ENCODE results near the gene TCF4.

The TCF4 gene

DNA sequence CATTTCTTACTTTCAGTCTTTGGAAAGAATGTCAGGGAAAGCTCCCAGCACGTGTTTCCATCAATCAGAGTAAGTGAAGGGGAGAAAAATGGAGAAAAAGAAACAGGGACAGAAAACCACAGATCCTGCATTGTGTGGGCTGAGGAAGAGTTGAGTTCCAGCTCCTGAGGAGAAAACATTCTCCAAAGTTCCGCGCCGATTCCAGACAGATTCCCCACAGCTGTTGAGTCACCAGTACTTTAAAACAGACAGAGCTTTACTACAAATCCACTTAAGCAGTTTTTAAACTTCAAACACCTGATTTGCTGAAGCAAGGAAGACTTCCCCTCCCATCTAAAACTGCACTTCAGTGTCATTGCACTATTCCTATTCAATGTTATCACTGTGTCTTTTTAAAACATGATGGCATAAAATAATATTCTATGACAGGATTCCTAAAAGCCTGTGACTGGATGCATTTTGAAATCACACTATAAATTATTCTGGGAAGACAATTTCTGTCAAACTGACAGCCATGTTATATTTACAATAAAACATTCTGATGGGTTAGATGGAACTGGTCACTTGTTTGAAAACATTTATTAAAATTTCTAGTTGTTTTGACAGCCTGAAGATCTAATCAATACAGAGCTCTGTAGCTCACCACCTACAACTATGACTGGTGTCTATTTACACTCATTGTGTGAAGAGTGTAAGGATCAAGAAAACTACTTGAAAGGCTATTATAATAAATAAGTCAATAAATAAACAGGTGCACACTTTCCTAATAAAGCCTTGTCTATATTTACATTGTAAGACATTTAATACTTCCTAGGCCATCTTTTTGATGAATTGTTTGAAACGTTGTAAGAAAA is 40.9 kb downstream of the TCF4 start:
- DNase-seq (ENCODE audit: low read depth in 2 of 2): peak; percentile 47

DNA sequence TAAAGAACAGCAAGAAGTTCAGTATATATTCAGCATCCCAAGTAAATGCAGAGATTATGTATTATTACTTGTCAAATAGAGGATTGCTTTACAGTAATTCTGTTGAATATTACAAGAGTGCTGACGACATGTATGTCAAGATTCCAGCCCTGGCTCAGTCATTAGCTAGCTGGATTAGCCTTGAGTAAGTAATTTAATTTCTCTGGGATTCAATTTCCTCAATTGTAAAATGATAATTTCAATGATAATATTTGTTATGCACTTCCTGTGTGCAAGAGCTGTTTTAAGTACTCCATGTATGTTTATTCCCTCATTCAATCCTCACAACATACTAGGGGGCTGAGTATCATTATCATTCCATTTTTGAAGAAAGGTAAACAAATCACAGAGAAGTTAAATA is 44.0 kb downstream of the TCF4 start:
- DNase-seq (ENCODE audit: low read depth in 2 of 2): no peak

DNA sequence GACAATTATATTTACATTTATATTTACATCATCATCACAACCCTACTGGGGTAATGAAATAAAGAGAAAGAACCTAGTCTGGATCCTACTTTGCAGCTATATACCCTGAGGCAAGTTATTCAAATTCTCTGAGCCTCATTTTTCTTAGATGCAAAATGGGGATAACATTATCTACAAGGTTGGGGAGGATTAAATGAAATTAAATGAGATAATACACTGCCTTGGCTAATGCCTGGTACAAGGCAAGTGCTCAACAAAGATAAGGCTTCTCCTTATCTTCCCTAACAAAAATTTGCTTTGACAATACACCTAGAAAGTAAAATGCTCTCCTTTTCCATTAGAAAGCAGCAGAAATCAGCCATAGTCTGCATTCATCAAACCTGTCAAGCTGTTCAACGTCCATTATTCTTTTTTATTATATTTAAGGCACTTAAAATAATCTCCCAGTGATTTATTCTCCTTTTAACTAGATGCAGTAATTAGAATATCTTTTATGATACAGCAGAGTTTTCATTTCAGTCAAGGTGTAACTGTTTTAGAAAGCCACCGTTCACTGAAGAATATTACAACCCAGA is 44.8 kb downstream of the TCF4 start:
- no peak for DNase-seq (ENCODE audit: low read depth in 2 of 2)

DNA sequence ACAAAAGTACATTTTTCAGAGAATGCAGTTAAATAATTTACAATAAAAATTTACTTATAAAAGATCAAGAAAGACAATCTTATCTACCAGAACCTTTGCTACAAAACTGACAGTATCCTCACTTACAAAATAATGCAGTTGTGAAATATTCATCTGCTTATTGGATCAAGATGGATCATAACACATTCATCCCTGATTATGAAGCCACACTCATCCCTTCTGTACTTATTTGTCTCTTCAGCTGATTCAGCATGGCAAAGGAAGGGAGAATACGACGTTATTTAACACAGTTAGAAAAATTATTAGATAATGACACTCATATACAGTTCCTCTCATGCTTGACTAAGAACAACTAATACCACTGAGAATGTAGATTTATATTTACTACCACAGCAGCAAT is 46.4 kb downstream of the TCF4 start:
- DNase-seq (ENCODE audit: low read depth in 2 of 2): no peak

DNA sequence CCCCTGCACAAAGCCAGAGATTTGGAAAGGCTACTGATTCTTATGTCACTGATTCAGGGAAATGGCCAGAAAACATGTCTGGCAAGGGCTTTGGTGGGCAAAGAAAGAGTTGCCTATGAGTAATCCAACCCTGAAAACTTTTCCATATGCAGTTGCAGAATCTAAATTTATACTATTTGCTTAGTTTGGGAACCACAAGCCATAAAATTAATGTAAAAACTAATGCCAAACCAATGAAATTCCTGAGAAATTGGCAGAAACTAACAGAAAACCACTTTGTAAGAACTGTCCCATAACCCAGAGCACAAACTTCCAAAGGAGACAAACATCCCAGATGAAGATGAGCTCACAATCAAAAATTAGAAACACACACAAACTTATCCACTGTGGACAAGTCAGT is 48.8 kb downstream of the TCF4 start:
- peak; percentile 35 to 44 for DNase-seq (ENCODE audit: low read depth in 2 of 2)

DNA sequence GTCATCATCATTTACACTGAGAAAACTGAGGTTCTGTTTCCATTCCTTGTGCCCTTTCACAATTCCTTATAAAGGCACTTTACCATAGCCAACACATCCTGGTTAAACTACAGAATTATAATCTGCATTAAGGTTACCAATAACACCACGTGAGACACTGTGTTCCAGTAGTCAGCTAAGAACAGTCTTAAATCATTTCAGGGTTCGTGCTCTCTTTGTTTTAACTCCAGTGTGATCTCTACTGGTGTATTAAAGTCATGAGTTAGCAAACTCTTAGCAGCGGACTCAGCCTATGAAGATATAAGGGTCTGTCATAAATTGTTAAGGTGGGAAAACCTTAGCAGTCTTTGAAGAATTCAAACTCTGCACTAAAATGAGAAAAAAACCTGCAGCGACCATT is 53.0 kb downstream of the TCF4 start:
- DNase-seq (ENCODE audit: low read depth in 2 of 2): no peak

DNA sequence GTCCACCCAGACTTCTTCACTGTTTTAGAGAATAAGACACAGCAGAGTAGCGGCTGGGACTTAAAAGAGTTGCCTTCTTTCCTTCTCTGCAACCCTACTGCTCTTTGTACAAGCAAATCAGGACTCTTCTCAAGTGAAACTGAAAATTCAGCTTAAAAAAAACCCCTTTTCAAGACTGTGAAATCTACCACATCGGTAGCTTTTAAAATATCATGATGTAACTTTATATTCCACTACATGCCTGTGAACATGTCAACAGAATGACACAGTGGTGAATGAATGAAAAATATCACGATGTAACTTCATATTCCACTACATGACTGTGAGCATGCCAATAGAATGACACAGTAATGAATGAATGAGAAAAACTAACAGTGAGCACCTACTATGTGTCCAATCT is 53.4 kb downstream of the TCF4 start:
- no peak for DNase-seq (ENCODE audit: low read depth in 2 of 2)

DNA sequence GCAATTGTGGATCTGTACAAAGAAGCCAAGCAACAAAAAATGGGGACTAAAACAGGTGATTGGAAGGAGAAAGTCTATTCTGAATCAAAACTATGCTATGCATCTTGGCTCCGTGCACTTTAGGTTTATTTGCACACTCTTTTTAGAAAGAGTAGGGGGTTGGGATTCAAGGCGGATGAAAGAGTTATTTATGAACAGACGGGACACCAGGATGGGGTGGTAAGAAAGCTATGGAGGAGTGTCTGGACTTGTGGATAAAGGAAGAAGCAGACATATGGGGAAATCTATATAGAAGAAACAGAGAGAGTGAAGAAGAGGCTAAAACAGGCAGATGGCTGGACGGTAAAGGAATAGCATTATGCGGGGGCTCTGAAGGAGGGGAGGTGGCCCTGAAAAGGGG is 57.8 kb downstream of the TCF4 start:
- no peak for DNase-seq (ENCODE audit: low read depth in 2 of 2)

DNA sequence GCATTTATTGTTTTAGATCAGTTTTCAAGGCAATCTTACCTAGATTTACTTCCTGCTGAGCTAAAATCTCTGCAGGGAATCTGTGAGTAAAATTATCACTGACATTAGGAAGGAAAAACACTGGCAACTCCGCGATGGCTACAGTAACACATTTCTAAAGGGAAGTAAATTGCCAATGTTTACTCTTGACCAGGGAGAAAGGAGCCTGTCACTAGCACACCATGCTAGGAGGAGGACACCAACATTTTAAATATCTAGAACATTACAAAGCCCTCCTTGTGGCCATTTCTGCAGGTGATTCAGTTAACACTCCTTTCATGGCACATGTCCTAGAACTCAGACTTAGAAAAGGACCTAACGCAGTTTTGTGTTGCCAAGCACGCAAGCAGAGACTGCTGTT is 58.4 kb downstream of the TCF4 start:
- no peak for DNase-seq (ENCODE audit: low read depth in 2 of 2)

DNA sequence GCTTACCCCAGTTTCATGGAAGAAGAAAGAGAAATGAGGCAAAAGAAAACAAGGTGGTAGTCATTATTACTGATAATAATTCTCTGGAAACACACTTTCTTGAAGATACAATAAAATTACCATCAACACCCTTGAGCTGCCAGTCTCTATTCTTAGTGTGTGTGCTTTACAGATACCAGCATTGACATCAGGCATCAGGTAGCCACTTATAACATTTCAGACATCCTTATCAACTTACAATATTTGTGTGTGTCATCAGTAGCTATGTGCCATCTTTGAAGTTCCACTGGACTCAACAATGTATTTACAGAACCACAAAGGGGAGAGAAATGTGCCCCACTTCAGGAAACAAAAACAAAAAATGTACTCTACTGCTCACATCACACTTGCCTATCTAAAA is 62.1 kb downstream of the TCF4 start:
- DNase-seq (ENCODE audit: low read depth in 2 of 2): no peak

DNA sequence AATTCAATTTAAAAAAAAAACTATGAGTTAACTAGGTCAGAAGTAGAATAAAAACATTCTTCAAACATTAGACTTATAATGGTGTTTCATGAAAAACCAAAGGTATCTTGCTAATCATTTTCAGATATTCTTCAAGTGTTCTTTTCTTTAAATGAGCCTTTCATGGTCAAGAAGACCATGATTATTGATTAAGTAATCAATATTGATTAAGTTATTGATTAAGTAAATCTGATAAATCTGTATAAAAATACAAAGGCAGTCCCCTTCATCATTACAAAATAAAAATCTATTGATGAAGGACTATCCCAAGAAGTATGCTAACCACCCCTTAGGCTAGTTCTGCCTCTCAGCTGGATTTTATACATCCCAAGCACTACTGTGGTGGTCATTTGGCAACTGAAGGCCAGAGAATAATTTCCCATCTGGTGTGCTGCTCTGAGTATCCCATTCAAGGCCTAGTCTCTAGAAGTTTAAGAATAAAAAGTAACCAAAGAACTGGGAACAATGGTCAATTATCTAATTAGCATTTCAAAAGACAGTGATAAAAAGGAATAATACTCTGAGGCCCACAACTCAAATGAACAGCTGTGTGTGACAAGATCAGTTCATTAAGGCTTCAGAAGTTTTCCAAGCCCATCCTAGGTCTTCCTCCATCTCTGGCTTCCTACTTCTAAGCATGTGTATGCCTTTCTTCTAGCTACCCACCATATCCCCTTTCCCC is 63.5 kb downstream of the TCF4 start:
- DNase-seq (ENCODE audit: low read depth in 2 of 2): no peak

DNA sequence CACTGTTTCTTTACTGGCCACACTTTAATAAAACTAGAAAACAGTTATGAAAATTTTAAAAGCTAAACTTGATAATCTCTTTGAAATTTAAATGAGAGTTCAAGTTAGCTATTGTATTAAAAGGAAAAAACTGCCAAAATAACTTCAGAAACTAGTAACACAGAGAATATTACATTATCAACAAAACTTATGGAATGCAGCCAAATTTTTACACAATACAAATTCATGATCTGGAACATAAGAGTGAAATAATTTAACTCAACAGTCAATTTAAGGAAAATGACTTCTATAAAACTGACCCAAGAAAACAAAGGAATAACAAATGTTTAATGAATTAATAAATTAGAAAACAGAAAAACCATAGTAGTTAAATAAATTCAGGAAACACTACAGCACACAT is 65.0 kb downstream of the TCF4 start:
- DNase-seq (ENCODE audit: low read depth in 2 of 2): no peak

DNA sequence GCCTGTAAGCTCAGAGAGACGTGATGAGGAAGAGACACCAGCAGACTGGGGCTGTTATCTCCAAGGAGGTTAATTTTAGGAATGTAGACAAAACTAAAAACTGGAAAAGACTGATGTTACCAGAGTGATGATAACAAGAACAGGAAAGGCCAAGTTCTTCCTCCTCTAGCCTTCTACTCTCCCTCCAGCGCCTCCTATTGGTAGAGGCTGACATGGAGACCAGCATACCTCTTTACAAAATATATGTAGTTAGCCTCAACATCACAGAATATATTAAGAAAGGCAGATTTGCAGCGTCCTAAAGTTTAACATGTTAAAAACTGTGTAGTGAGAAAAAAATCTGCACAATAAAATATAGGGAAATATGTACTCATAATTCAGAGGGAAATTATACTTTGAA is 66.0 kb downstream of the TCF4 start:
- DNase-seq (ENCODE audit: low read depth in 2 of 2): no peak

DNA sequence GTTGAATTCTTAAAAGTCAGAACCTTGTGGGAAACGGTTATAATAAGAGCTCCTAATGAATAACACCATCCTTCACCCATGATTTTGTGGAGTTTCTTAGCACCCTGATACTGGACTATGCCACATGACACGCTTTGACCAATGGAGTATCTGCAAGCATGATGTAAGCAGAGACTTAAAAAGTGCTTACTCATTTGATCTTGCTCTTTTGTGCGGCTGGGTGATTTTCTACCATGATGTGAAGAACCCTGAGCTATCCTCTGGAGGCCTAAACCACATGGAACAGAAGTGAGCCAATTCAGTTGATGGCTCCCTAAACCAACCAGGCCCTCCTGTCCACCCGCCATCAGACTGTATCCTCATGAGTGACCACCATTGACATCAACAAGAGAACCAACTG is 70.9 kb downstream of the TCF4 start:
- DNase-seq (ENCODE audit: low read depth in 2 of 2): no peak

DNA sequence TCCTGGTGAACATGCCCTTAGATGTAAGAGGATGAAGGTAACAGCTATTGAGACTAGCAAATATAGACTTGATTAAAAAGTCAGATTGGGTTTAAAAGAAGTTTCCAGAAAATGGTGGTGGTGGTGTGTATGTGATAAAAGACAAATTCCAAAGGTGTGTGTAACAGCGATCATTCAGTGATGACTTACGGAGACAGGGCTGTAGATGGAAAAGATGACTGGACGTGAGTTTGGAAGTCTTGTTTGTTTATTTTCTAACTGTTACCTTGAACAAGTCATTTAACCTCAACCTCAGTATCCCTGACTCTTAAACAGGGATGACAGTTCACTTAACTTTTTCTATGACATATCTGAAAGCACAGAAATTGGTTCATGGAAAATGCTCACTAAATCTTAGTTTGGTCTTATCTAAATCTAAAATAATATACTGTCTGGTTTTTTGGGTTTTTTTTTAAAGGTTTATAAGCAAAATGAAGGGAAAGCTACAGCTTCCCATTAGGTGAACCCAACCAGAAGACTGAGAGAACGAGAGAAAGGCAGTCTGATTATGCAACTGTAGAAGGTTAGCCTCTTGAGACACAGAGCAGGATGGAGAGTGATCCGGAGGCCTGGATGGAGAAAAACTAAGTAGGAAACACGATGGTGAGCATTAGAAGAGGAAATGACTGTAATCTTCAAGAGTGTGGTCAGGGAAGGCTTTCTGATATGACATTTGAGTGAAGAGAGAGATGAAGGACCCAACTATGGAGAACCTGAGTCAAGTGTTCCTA is 71.9 kb downstream of the TCF4 start:
- no peak for DNase-seq (ENCODE audit: low read depth in 2 of 2)

DNA sequence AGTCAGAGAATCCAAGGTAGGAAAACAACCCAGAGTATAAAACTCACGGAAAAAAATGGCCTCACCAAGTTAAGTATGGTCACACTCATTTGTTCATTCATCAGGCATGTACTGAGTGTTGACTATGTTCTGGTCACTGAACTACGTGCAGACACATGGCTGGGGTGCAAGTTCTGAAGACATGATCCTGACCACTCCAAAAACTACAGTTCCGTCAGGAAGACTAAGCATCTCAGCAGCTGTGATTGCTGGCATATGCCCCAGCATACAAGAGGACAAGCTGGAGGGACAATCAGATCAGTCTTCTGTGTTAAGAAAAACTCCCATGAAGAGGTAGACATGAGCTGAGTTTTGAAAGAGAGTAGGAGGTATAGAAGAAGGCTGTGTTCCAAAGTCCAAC is 72.8 kb downstream of the TCF4 start:
- DNase-seq (ENCODE audit: low read depth in 2 of 2): no peak

DNA sequence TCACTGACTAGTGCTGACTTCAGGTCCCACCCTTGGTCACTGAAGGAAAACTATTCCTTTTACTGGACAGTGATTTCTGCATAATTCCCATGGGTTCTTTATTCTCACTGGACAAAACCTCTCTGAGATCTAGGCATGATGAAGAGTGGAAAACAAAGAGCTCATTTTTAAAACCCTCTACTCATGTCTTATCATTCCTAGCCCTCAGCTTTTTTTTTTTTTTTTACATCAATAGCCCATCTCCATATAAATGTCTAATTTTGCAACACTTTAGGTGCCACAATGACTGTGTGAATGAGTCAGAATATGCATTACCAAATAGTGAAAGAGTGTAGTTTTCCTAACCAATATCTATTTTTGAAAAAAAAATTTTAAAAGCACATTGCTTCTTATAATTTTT is 74.8 kb downstream of the TCF4 start:
- no peak for DNase-seq (ENCODE audit: low read depth in 2 of 2)

DNA sequence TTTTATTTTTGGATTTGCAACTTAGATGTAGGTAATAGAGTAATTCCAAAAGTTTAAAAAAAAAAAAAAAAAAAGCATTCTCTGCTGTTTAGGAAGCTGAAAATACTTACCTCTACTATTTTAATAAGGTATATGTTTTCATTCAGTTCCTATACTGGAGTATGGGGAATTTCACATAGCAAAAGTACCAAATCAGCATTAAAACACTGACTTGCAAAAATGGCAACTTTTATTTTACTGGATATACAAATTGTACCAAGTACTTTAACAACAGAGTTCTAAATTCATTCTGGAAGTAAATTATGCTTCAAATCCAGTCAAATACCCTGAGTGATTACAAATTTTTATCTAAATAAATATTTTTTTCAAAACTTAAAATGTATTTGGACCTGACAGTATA is 76.7 kb downstream of the TCF4 start:
- no peak for DNase-seq (ENCODE audit: low read depth in 2 of 2)

DNA sequence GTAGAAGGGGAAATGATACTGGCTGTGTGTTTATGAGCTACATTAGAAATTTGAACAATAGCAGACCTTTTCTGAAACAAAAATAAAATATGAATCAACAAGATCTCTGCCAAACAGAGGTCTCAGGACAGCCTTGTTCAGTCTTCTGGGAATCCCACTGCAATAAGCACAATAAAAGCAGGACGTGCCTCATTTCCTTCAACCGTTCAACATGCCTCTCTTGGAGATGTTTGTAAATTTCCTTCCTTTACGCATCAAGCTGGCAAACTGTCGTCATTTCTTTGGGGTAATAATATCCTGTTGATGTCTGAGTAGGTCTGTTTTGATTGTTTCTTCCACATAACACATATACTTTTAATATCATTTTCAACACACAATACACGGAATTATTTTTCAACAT is 77.2 kb downstream of the TCF4 start:
- peak in 1 of 2 experiments; percentile 43 for DNase-seq (ENCODE audit: low read depth in 2 of 2)

DNA sequence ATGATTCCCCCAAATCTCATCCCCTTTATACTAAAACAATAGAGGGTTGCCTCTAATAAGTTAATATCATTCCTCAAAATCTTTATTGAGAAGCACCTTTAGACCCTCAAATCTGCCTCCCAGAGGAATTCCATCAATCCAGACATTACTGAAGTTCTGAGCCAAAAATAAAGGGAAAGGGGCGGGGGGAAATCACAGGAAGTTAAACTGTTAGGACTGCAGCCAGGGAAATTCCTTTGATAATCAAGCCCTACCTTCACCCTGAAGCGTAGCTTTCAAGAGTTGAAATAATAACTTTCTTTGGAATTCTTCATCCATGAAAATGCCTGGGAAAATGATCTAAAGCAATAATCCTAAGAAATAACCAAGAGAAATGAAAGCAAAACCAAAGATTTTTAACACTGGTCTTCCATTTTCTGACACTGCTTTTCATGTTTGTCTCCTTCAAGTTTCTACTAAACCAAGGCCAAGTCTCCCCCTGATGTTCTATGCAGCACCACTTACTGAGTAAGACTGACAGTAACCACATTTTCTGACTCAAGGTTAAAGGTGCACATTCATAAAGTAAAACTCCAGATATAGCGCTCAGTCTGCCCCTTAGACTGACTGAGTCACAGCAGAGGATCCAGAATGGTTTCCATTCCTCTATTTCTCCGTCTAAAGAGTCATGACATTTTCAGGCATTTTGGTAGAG is 78.2 kb downstream of the TCF4 start:
- DNase-seq (ENCODE audit: low read depth in 2 of 2): peak; percentile 54 to 56

DNA sequence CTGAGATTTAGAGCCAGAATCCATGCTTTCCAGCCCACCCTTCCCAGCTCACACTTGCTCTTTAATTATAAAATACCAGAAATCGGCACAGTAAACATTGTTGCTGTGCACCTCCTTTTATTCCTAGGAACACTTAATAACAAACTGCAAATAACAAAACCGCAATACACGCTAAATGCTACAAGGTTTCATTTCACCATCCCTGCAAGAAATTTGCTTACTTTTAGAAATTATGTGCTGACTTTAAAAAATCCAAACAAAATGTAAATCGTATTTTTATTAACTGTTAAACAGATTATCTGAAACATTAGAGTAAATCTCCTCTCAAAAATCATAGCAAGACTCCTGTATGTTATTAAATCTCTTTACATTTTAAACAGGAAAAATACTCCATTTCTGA is 79.3 kb downstream of the TCF4 start:
- DNase-seq (ENCODE audit: low read depth in 2 of 2): no peak

DNA sequence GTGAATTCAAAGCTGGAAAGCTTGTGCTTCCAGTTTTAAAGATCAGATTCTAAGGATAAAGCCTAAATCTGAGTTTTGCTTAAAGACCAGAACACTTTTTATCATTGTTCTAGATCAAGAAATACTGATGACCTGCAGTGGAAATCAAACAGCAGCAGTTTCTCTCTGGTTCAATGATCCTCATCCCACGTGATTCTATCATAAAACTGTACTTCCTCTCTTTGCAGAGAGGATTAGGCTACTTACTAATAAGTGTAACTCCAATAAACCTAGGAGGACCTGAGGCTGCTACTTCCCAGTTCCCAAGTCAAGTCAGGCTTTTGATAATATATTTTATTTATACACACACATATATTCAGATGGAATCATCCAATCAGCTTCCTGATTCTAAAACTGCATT is 81.9 kb downstream of the TCF4 start:
- DNase-seq (ENCODE audit: low read depth in 2 of 2): no peak
